HepG2 (cell line): ENCODE results near the gene HLCS. TPM values are rescaled to one million over a fixed set of nuclear protein-coding genes. Genes with fewer than 3 reads are reported as not detected.

Experiments used
- ATAC-seq: fragments of 200-7000 bp; cut with Tn5 transposase; 3 replicates; pipeline ENCODE4 v1.9.1; 2020; ENCODE audit warnings: mild to moderate bottlenecking, moderate library complexity
- BruUV-seq: library from RNA; stranded (reverse); fragments of 400-500 nt; replicated peaks from 2 replicates; lab custom pipeline; 2021; lab: Mats Ljungman, UMichigan
- CTCF ChIA-PET: fragments of 300-600 bp; formaldehyde crosslinking; extraction: SDS; loops from one replicate; lab custom pipeline; 2021; ENCODE audit warnings: low total read pairs, inconsistent platforms, low intra/inter-chr PET ratio; lab: Yijun Ruan, JAX
- POLR2A ChIA-PET: fragments of 350-600 bp; sonication (Branson Sonifier 250); formaldehyde crosslinking; loops from one replicate; lab custom pipeline; 2020; ENCODE audit warnings: antibody characterized with exemption, inconsistent platforms; lab: Yijun Ruan, JAX
- DNase-seq: peaks from one replicate; pipeline ENCODE4 v3.0.0-alpha.2; 2015; ENCODE audit warnings: low spot score
- FAIRE-seq: peaks from 3 replicates; lab custom pipeline; 2011; peaks lifted over from hg19 to GRCh38; lab: Jason Lieb, UNC
- H2AFZ ChIP-seq: one replicate; pipeline ENCODE4 v1.6.1; 2011; ENCODE audit warnings: low read length, inconsistent platforms
- H3K27ac ChIP-seq: fragments of 300-600 bp; 3 replicates; pipeline ENCODE4 v1.8.0; 2011; ENCODE audit warnings: mixed run types, mild to moderate bottlenecking, mixed read lengths, low read length, inconsistent platforms; ENCODE audit not compliant: insufficient read depth; ENCODE audit errors: extremely low read length
- H3K27me3 ChIP-seq, 2 experiments: fragments of 200-600 bp in 1 of 2; 2 replicates in 1 of 2; 3 replicates in 1 of 2; pipeline versions ENCODE4 v1.6.0 to v1.8.0; 2011; ENCODE audit warnings: low read length in 2 of 2, mild to moderate bottlenecking in 2 of 2, moderate library complexity in 2 of 2, inconsistent platforms in 1 of 2; ENCODE audit not compliant: insufficient read depth in 2 of 2, control insufficient read depth in 1 of 2
- H3K36me3 ChIP-seq, 2 experiments: fragments of 200-600 bp in 1 of 2; replicated peaks in 1 of 2; 2 replicates in 1 of 2; 3 replicates in 1 of 2; pipeline versions ENCODE4 v1.5.1 to v1.8.0; 2011; ENCODE audit warnings: low read length in 2 of 2, inconsistent platforms in 1 of 2; ENCODE audit not compliant: insufficient read depth in 2 of 2, control insufficient read depth in 1 of 2
- H3K4me1 ChIP-seq: 2 replicates; pipeline ENCODE4 v1.5.1; 2012; ENCODE audit warnings: low read length, inconsistent platforms; ENCODE audit not compliant: insufficient read depth
- H3K4me2 ChIP-seq: 2 replicates; pipeline ENCODE4 v1.6.0; 2011; ENCODE audit warnings: low read depth, low read length, inconsistent platforms
- H3K4me3 ChIP-seq, 3 experiments: fragments of 200-600 bp in 1 of 3; sonication (generic), shearing (Covaris generic) in 1 of 3; replicated peaks in 1 of 3; 2 replicates each; pipeline ENCODE4 v1.5.1; 2011 to 2016; ENCODE audit warnings: low read length in 3 of 3, inconsistent platforms in 2 of 3, low read depth in 2 of 3, mild to moderate bottlenecking in 2 of 3, control low read depth in 1 of 3, mixed read lengths in 1 of 3; ENCODE audit not compliant: insufficient read depth in 1 of 3
- H3K79me2 ChIP-seq: one replicate; pipeline ENCODE4 v1.6.1; 2011; ENCODE audit warnings: low read length, inconsistent platforms; ENCODE audit not compliant: insufficient read depth
- H3K9ac ChIP-seq: 2 replicates; pipeline ENCODE4 v1.6.0; 2011; ENCODE audit warnings: mild to moderate bottlenecking, low read depth, low read length, inconsistent platforms; ENCODE audit not compliant: insufficient read depth
- H3K9me3 ChIP-seq: 2 replicates; pipeline ENCODE4 v1.5.1; 2012; ENCODE audit warnings: mild to moderate bottlenecking, low read length
- H4K20me1 ChIP-seq: 2 replicates; pipeline ENCODE4 v1.6.0; 2011; ENCODE audit warnings: inconsistent platforms, mild to moderate bottlenecking, low read length, moderate library complexity; ENCODE audit not compliant: insufficient read depth
- ATF2 ChIP-seq: sonication (generic); formaldehyde crosslinking; IDR thresholded peaks from 2 replicates; pipeline ENCODE4 v1.4.0; 2020; ENCODE audit warnings: missing genetic modification reagents
- CERS6 ChIP-seq: sonication (generic); formaldehyde crosslinking; IDR thresholded peaks from 2 replicates; pipeline ENCODE4 v1.5.0; 2020; ENCODE audit warnings: missing genetic modification reagents
- HIVEP1 ChIP-seq: sonication (generic); formaldehyde crosslinking; IDR thresholded peaks from 2 replicates; pipeline ENCODE4 v1.4.0; 2020; ENCODE audit warnings: mild to moderate bottlenecking, missing genetic modification reagents
- LCORL ChIP-seq, 2 experiments: fragments of 450-650 bp in 1 of 2; sonication (generic) in 1 of 2; formaldehyde crosslinking in 1 of 2; IDR thresholded peaks; 2 replicates each; pipeline versions ENCODE4 v1.5.0 to v1.6.1; 2017 to 2020; ENCODE audit warnings: antibody characterized with exemption in 1 of 2, missing genetic modification reagents in 1 of 2
- MED13 ChIP-seq: sonication (generic); formaldehyde crosslinking; IDR thresholded peaks from 2 replicates; pipeline ENCODE4 v1.5.0; 2020; ENCODE audit warnings: missing genetic modification reagents
- ZFX ChIP-seq: sonication (generic); formaldehyde crosslinking; IDR thresholded peaks from 2 replicates; pipeline ENCODE4 v1.4.0; 2020; ENCODE audit warnings: mild to moderate bottlenecking, low read depth, missing genetic modification reagents, moderate library complexity
- ZNF569 ChIP-seq: sonication (generic); formaldehyde crosslinking; IDR thresholded peaks from 2 replicates; pipeline ENCODE4 v1.5.0; 2020; ENCODE audit warnings: mild to moderate bottlenecking, missing genetic modification reagents, moderate library complexity, borderline replicate concordance
- ZNF747 ChIP-seq: sonication (generic); formaldehyde crosslinking; IDR thresholded peaks from 2 replicates; pipeline ENCODE4 v1.8.1; 2023; ENCODE audit warnings: missing genetic modification reagents, mild to moderate bottlenecking, borderline replicate concordance
- WGBS: methylation state at CpG from one replicate; pipeline ENCODE4 v1.1.6; 2017; ENCODE audit warnings: low lambda C conversion rate; 5-methylcytosine and 5-hydroxymethylcytosine counted together
- in situ Hi-C: cut with HindIII; loops from 2 replicates; pipeline ENCODE4 v1.10.0; 2017; ENCODE audit warnings: low pct_unique_long_range_greater_than_20kb; ENCODE audit not compliant: extremely low pct_ligation_motif_present
- intact Hi-C: fragments of 100-400 bp; cut with micrococcal nuclease; formaldehyde crosslinking; loops from one replicate; pipeline ENCODE4 v1.10.0; 2022; ENCODE audit not compliant: unreplicated experiment
- polyA plus RNA-seq, 8 experiments: library from polyadenylated mRNA; depleted of rRNA in 3 of 8; stranded (reverse) in 7 of 8; unstranded in 1 of 8; fragments of >200 nt; fragmentation: Illumina TruSeq in 4 of 8; extraction: Trizol in 4 of 8; gene quantifications; 2 replicates each; pipeline versions ENCODE4 v1.2.1 to v1.2.3, GENCODE V29; 2011 to 2016; ENCODE audit warnings: low read depth in 4 of 8, missing spikeins in 1 of 8, mixed read lengths in 1 of 8; ENCODE audit not compliant: insufficient read depth in 1 of 8
- total RNA-seq, 5 experiments: library from RNA; depleted of rRNA; stranded (reverse); fragments of >200 nt; fragmentation: Illumina TruSeq; extraction: Trizol; gene quantifications; 2 replicates each; pipeline ENCODE4 v1.2.3, GENCODE V29; 2016; ENCODE audit warnings: low read depth in 1 of 5

The HLCS gene
- total and polyA plus RNA-seq, 2 of the 13 experiments (the other 11 are each of a cell fraction or from before 2014, with no cell fraction given), result 7.9 to 12.3 TPM

GRCh38 chr21:36707763-36708285 lies 258.6 kb downstream of the HLCS start (continued):
- TF ChIP-seq CERS6 (CRISPR knock-in tag), result no peak
- TF ChIP-seq LCORL (IDR thresholded peaks at IDR 0.05), result no peak
- no peak for TF ChIP-seq LCORL (CRISPR knock-in tag; IDR thresholded peaks at IDR 0.05)
- TF ChIP-seq ATF2 (CRISPR knock-in tag), result no peak
- TF ChIP-seq ZFX, result no peak
- no peak for TF ChIP-seq ZNF569 (CRISPR knock-in tag)
- TF ChIP-seq HIVEP1 (CRISPR knock-in tag), result no peak

GRCh38 chr21:36706951-36707762 lies 259.3 kb downstream of the HLCS start:
- no peak; the same call in 2 of the 3 replicates for ATAC-seq
- Histone ChIP-seq H3K36me3 (no peaks in the 10 kb centered on the region), H3K4me3 (no peak overlapping the region), H3K9me3 (no peaks in the 10 kb centered on the region), H3K79me2 (no peaks in the 10 kb centered on the region), H3K9ac (no peak overlapping the region), H3K4me2 (no peak overlapping the region), H3K27me3 (peaks cover 0 to 28% of the 10 kb centered on the region in 2 experiments; a peak in 3 of 5 replicates), H3K4me1 (no peaks in the 10 kb centered on the region), H2AFZ (no peak overlapping the region), H4K20me1 (no peaks in the 10 kb centered on the region), H3K27ac (no peak overlapping the region)
- POLR2A ChIA-PET, result no interaction called here
- FAIRE-seq, result no peak
- TF ChIP-seq ZNF747, result no peak
- TF ChIP-seq MED13 (CRISPR knock-in tag), result no peak
- BruUV-seq, result no TSS peak
- CTCF ChIA-PET, result no interaction called here
- 78% methylated on average over 25 of the region's 32 CpGs for WGBS
- no peak for DNase-seq
- in situ Hi-C loops, result no loop called here
- intact Hi-C loops, result no loop called here
